ENCODE measurements around the gene MRPS22. TPM values are rescaled to one million over a fixed set of nuclear protein-coding genes. Genes with fewer than 3 reads are reported as not detected.

The MRPS22 gene
- total and polyA plus RNA-seq, 2 of the 13 experiments (the other 11 are each of a cell fraction or from before 2014, with no cell fraction given): 52.7 to 113 TPM

- TF ChIP-seq PRDM15 (CRISPR knock-in tag; IDR thresholded peaks at IDR 0.05): no peak
- TF ChIP-seq XRCC5 (optimal IDR thresholded peaks at IDR 0.05; ENCODE audit: low read length): peak; percentile 86
- no peak for TF ChIP-seq MNT (IDR thresholded peaks at IDR 0.05)
- no peak for TF ChIP-seq ZNF576 (CRISPR knock-in tag; IDR thresholded peaks at IDR 0.05)
- peak; percentile 66; the same call in 1 of the 2 replicates for TF ChIP-seq IKZF5 (CRISPR knock-in tag; IDR thresholded peaks at IDR 0.05)
- TF ChIP-seq ZBTB4 (CRISPR knock-in tag; IDR thresholded peaks at IDR 0.05; ENCODE audit: borderline replicate concordance): 0 out of 2 replicates have a peak, but pooled peaks have one; percentile 30
- peak; percentile 91 for TF ChIP-seq KDM2A (CRISPR knock-in tag; IDR thresholded peaks at IDR 0.05; ENCODE audit: borderline replicate concordance, low read depth)
- TF ChIP-seq MBD4 (IDR thresholded peaks at IDR 0.05; ENCODE audit: borderline replicate concordance, low read length): no peak
- no peak for TF ChIP-seq ZSCAN5A (CRISPR knock-in tag; IDR thresholded peaks at IDR 0.05; ENCODE audit: borderline replicate concordance)
- TF ChIP-seq IRF9 (CRISPR knock-in tag; IDR thresholded peaks at IDR 0.05; ENCODE audit: borderline replicate concordance): no peak
- 0 out of 2 replicates have a peak, but pooled peaks have one; percentile 15 for TF ChIP-seq GMEB1 (CRISPR knock-in tag; IDR thresholded peaks at IDR 0.05; ENCODE audit: borderline replicate concordance)
- TF ChIP-seq PLRG1 (conservative IDR thresholded peaks at IDR 0.05): no peak
- TF ChIP-seq CBFB (CRISPR knock-in tag; IDR thresholded peaks at IDR 0.05): no peak
- no peak for TF ChIP-seq MTA3 (CRISPR knock-in tag; IDR thresholded peaks at IDR 0.05)
Measured at GRCh38 chr3:139329364-139329850, 14.4 kb upstream of the MRPS22 start (continued).

Data from HepG2 (cell line).